ENCODE results near the gene DNAJB6.

The DNAJB6 gene

GRCh38 chr7:157411580-157411979 lies 74.8 kb downstream of the DNAJB6 start:
- Histone ChIP-seq H3K27me3 (no peaks in the 10 kb centered on the region), H3K4me3 (ENCODE audit: low read depth, low read length) (no peak overlapping the region), H3K9me3 (no peaks in the 10 kb centered on the region), H3K36me3 (peaks cover 4% of the 10 kb centered on the region; the same call in 1 of the 2 replicates), H3K4me1 (no peaks in the 10 kb centered on the region)
- no peak for DNase-seq
- TF ChIP-seq CTCF (IDR thresholded peaks at IDR 0.05; ENCODE audit: low read depth, low read length) = no peak

GRCh38 chr7:157412021-157412443 lies 75.2 kb downstream of the DNAJB6 start:
- no peaks in the 10 kb centered on the region for H3K9me3 ChIP-seq
- DNase-seq = no peak
- no peak for TF ChIP-seq CTCF (IDR thresholded peaks at IDR 0.05; ENCODE audit: low read depth, low read length)
- peaks cover 4% of the 10 kb centered on the region; the same call in 1 of the 2 replicates for H3K36me3 ChIP-seq
- no peaks in the 10 kb centered on the region for H3K27me3 ChIP-seq
- H3K4me1 ChIP-seq = no peaks in the 10 kb centered on the region
- no peak overlapping the region for H3K4me3 ChIP-seq (ENCODE audit: low read depth, low read length)

- H3K36me3 ChIP-seq = peaks cover 6% of the 10 kb centered on the region; the same call in 1 of the 2 replicates
- H3K4me3 ChIP-seq (ENCODE audit: low read depth, low read length) = no peak overlapping the region
- no peak for DNase-seq
- no peaks in the 10 kb centered on the region for H3K27me3 ChIP-seq
- H3K4me1 ChIP-seq = no peaks in the 10 kb centered on the region
- TF ChIP-seq CTCF (IDR thresholded peaks at IDR 0.05; ENCODE audit: low read depth, low read length) = no peak
- no peaks in the 10 kb centered on the region for H3K9me3 ChIP-seq
These were observed 75.8 kb downstream of the DNAJB6 start for GRCh38 chr7:157412491-157413180.

- H3K27me3 ChIP-seq = no peaks in the 10 kb centered on the region
- no peak overlapping the region for H3K4me3 ChIP-seq (ENCODE audit: low read depth, low read length)
- H3K9me3 ChIP-seq = no peaks in the 10 kb centered on the region
- no peaks in the 10 kb centered on the region for H3K4me1 ChIP-seq
- H3K36me3 ChIP-seq = peaks cover 6% of the 10 kb centered on the region; the same call in 1 of the 2 replicates
- TF ChIP-seq CTCF (IDR thresholded peaks at IDR 0.05; ENCODE audit: low read depth, low read length) = no peak
- DNase-seq = no peak
These were observed 77.3 kb downstream of the DNAJB6 start for GRCh38 chr7:157413881-157414701.

GRCh38 chr7:157414702-157415096 lies 77.9 kb downstream of the DNAJB6 start:
- Histone ChIP-seq H3K4me1 (no peaks in the 10 kb centered on the region), H3K9me3 (no peaks in the 10 kb centered on the region), H3K4me3 (ENCODE audit: low read depth, low read length) (no peak overlapping the region), H3K36me3 (peaks cover 4% of the 10 kb centered on the region; the same call in 1 of the 2 replicates), H3K27me3 (no peaks in the 10 kb centered on the region)
- no peak for TF ChIP-seq CTCF (IDR thresholded peaks at IDR 0.05; ENCODE audit: low read depth, low read length)
- no peak for DNase-seq

GRCh38 chr7:157415486-157415885 lies 78.7 kb downstream of the DNAJB6 start:
- H3K9me3 ChIP-seq = no peaks in the 10 kb centered on the region
- no peak for DNase-seq
- H3K27me3 ChIP-seq = no peaks in the 10 kb centered on the region
- no peak for TF ChIP-seq CTCF (IDR thresholded peaks at IDR 0.05; ENCODE audit: low read depth, low read length)
- 0 out of 2 replicates have a peak, but pooled peaks cover 2% of the 10 kb centered on the region for H3K36me3 ChIP-seq
- H3K4me3 ChIP-seq (ENCODE audit: low read depth, low read length) = no peak overlapping the region
- H3K4me1 ChIP-seq = no peaks in the 10 kb centered on the region
